T-helper 2 cell treated with Interferon-gamma antibody and Interleukin-4, amounts not matched to agents 5 μg/mL and 100 μg/mL, for 36 hours (primary cell): ENCODE results near the gene CHP2.

Source experiments
- DNase-seq: peaks from one replicate; pipeline ENCODE4 v3.0.0; 2021; ENCODE audit warnings: low spot score
- H3K27ac Mint-ChIP-seq: one replicate; pipeline ENCODE4 v1.8.0; 2021; ENCODE audit warnings: mild to moderate bottlenecking, mixed read lengths
- H3K27me3 Mint-ChIP-seq: one replicate; pipeline ENCODE4 v1.8.0; 2021; ENCODE audit warnings: low read depth, mixed read lengths
- H3K36me3 Mint-ChIP-seq: one replicate; pipeline ENCODE4 v1.8.0; 2021; ENCODE audit warnings: low read depth, mixed read lengths
- H3K4me1 Mint-ChIP-seq: one replicate; pipeline ENCODE4 v1.8.0; 2021; ENCODE audit warnings: low read depth, mixed read lengths
- H3K4me3 Mint-ChIP-seq: one replicate; pipeline ENCODE4 v1.8.0; 2022; ENCODE audit warnings: mild to moderate bottlenecking, moderate library complexity, mixed read lengths
- H3K9me3 Mint-ChIP-seq: one replicate; pipeline ENCODE4 v1.8.0; 2021; ENCODE audit warnings: mixed read lengths

CHP2 gene

GRCh38 chr16:23807028-23807427 lies 52.2 kb downstream of the CHP2 start:
- no peak overlapping the region for H3K4me3 Mint-ChIP-seq
- DNase-seq: no peak
- no peaks in the 10 kb centered on the region for H3K36me3 Mint-ChIP-seq
- peaks cover 22% of the 10 kb centered on the region for H3K27me3 Mint-ChIP-seq
- H3K9me3 Mint-ChIP-seq: no peaks in the 10 kb centered on the region
- no peak overlapping the region for H3K27ac Mint-ChIP-seq
- peaks cover 10% of the 10 kb centered on the region for H3K4me1 Mint-ChIP-seq
